HEK293 (cell line): Measurements from ENCODE around the gene MBNL2.

Experiments used
- CTCF ChIA-PET: fragments of 350-600 bp; formaldehyde crosslinking; extraction: SDS; loops from one replicate; lab custom pipeline; 2021; ENCODE audit warnings: antibody characterized with exemption; lab: Yijun Ruan, JAX
- POLR2A ChIA-PET: fragments of 300-600 bp; formaldehyde crosslinking; extraction: SDS; loops from one replicate; lab custom pipeline; 2020; ENCODE audit warnings: antibody characterized with exemption, inconsistent platforms; lab: Yijun Ruan, JAX
- H3K27ac ChIP-seq: fragments of 200-500 bp; sonication (Bioruptor generic); 2 replicates; pipeline ENCODE4 v1.5.1; 2014; ENCODE audit warnings: low read depth, low read length, control low read depth, inconsistent platforms; ENCODE audit errors: extremely low read depth
- H3K36me3 ChIP-seq, 2 experiments: fragments of 200-500 bp in 1 of 2; sonication (Bioruptor generic) in 1 of 2; 1 replicate in 1 of 2; 2 replicates in 1 of 2; pipeline ENCODE4 v1.5.1; 2014 to 2017; ENCODE audit warnings: inconsistent platforms in 2 of 2, low read length in 2 of 2; ENCODE audit not compliant: control insufficient read depth in 2 of 2, insufficient read depth in 1 of 2
- H3K4me1 ChIP-seq: fragments of 200-500 bp; sonication (Bioruptor generic); 2 replicates; pipeline ENCODE4 v1.5.1; 2014; ENCODE audit warnings: mild to moderate bottlenecking, low read length, inconsistent platforms; ENCODE audit not compliant: control insufficient read depth, insufficient read depth
- H3K4me3 ChIP-seq: 2 replicates; pipeline ENCODE4 v1.5.1; 2011; ENCODE audit warnings: low read depth, mild to moderate bottlenecking, control low read depth, low read length, moderate library complexity
- H3K9me3 ChIP-seq: fragments of 200-500 bp; sonication (Bioruptor generic); 2 replicates; pipeline ENCODE4 v1.5.1; 2014; ENCODE audit warnings: low read depth, low read length, inconsistent platforms; ENCODE audit not compliant: control insufficient read depth, insufficient read depth
- KLF16 ChIP-seq: fragments of 450-650 bp; formaldehyde crosslinking; IDR thresholded peaks from 2 replicates; pipeline ENCODE4 v1.5.1; 2017; ENCODE audit warnings: missing biosample characterization, missing genetic modification characterization
- SALL2 ChIP-seq: fragments of 450-650 bp; formaldehyde crosslinking; IDR thresholded peaks from 2 replicates; pipeline ENCODE4 v1.5.0; 2017; ENCODE audit warnings: missing biosample characterization, mild to moderate bottlenecking, missing genetic modification characterization, borderline replicate concordance
- SETDB1 ChIP-seq: IDR thresholded peaks from one replicate; pipeline ENCODE4 v1.6.1; 2017; ENCODE audit warnings: mild to moderate bottlenecking, low read length, moderate library complexity, mixed read lengths; ENCODE audit not compliant: insufficient read length
- TRIM28 ChIP-seq: IDR thresholded peaks from 2 replicates; pipeline ENCODE4 v1.6.1; 2011; ENCODE audit warnings: low read length, control low read depth, borderline replicate concordance
- ZIC2 ChIP-seq: fragments of 450-650 bp; formaldehyde crosslinking; IDR thresholded peaks from 2 replicates; pipeline ENCODE4 v1.5.1; 2016; ENCODE audit warnings: missing biosample characterization, missing genetic modification characterization
- ZNF133 ChIP-seq: fragments of 450-650 bp; formaldehyde crosslinking; IDR thresholded peaks from 2 replicates; pipeline ENCODE4 v1.5.1; 2016; ENCODE audit warnings: missing biosample characterization, missing genetic modification characterization
- ZNF211 ChIP-seq: fragments of 450-650 bp; formaldehyde crosslinking; IDR thresholded peaks from 2 replicates; pipeline ENCODE4 v1.5.1; 2016; ENCODE audit warnings: low read depth, missing biosample characterization, missing genetic modification characterization
- ZNF23 ChIP-seq: fragments of 450-650 bp; formaldehyde crosslinking; IDR thresholded peaks from 2 replicates; pipeline ENCODE4 v1.5.1; 2016; ENCODE audit warnings: missing biosample characterization, missing genetic modification characterization, borderline replicate concordance
- ZNF514 ChIP-seq: fragments of 450-650 bp; formaldehyde crosslinking; IDR thresholded peaks from 2 replicates; pipeline ENCODE4 v1.5.1; 2016; ENCODE audit warnings: missing biosample characterization, missing genetic modification characterization
- ZNF558 ChIP-seq: fragments of 450-650 bp; formaldehyde crosslinking; IDR thresholded peaks from 2 replicates; pipeline ENCODE4 v1.5.1; 2016; ENCODE audit warnings: missing biosample characterization, missing genetic modification characterization
- ZNF660 ChIP-seq: fragments of 450-650 bp; IDR thresholded peaks from 2 replicates; pipeline ENCODE4 v1.5.1; 2018; ENCODE audit warnings: missing biosample characterization, mild to moderate bottlenecking, missing genetic modification characterization
- ZNF677 ChIP-seq: fragments of 450-650 bp; IDR thresholded peaks from 2 replicates; pipeline ENCODE4 v1.5.0; 2018; ENCODE audit warnings: missing biosample characterization, mild to moderate bottlenecking, missing genetic modification characterization, moderate library complexity
- ZNF701 ChIP-seq: fragments of 450-650 bp; formaldehyde crosslinking; IDR thresholded peaks from 2 replicates; pipeline ENCODE4 v1.5.1; 2016; ENCODE audit warnings: missing biosample characterization, missing genetic modification characterization
- ZNF768 ChIP-seq: fragments of 450-650 bp; formaldehyde crosslinking; IDR thresholded peaks from 2 replicates; pipeline ENCODE4 v1.5.1; 2018; ENCODE audit warnings: missing biosample characterization, mild to moderate bottlenecking, missing genetic modification characterization
- ZNF792 ChIP-seq: fragments of 450-650 bp; formaldehyde crosslinking; IDR thresholded peaks from 2 replicates; pipeline ENCODE4 v1.5.1; 2016; ENCODE audit warnings: missing biosample characterization, missing genetic modification characterization
- ZSCAN30 ChIP-seq: fragments of 450-650 bp; IDR thresholded peaks from 2 replicates; pipeline ENCODE4 v1.5.1; 2018; ENCODE audit warnings: missing biosample characterization, mild to moderate bottlenecking, missing genetic modification characterization, moderate library complexity
- TF ChIP-seq, protein P1 (sequence below): fragments of 450-650 bp; formaldehyde crosslinking; IDR thresholded peaks from 2 replicates; pipeline ENCODE4 v1.5.1; 2016; ENCODE audit warnings: missing biosample characterization, missing genetic modification characterization
- TF ChIP-seq, protein P2 (sequence below): fragments of 450-650 bp; formaldehyde crosslinking; IDR thresholded peaks from 2 replicates; pipeline ENCODE4 v1.5.1; 2016; ENCODE audit warnings: missing biosample characterization, missing genetic modification characterization
- TF ChIP-seq, protein P3 (sequence below): fragments of 450-650 bp; formaldehyde crosslinking; IDR thresholded peaks from 2 replicates; pipeline ENCODE4 v1.5.1; 2016; ENCODE audit warnings: missing biosample characterization, missing genetic modification characterization
- TF ChIP-seq, protein P4 (sequence below): fragments of 450-650 bp; formaldehyde crosslinking; IDR thresholded peaks from 2 replicates; pipeline ENCODE4 v1.5.1; 2016; ENCODE audit warnings: missing biosample characterization, missing genetic modification characterization
- TF ChIP-seq, protein P5 (sequence below): fragments of 450-650 bp; formaldehyde crosslinking; IDR thresholded peaks from 2 replicates; pipeline ENCODE4 v1.5.1; 2016; ENCODE audit warnings: missing biosample characterization, missing genetic modification characterization
- TF ChIP-seq, protein P6 (sequence below): fragments of 450-650 bp; formaldehyde crosslinking; IDR thresholded peaks from 2 replicates; pipeline ENCODE4 v1.5.1; 2016; ENCODE audit warnings: missing biosample characterization, missing genetic modification characterization, borderline replicate concordance

The MBNL2 gene

DNA sequence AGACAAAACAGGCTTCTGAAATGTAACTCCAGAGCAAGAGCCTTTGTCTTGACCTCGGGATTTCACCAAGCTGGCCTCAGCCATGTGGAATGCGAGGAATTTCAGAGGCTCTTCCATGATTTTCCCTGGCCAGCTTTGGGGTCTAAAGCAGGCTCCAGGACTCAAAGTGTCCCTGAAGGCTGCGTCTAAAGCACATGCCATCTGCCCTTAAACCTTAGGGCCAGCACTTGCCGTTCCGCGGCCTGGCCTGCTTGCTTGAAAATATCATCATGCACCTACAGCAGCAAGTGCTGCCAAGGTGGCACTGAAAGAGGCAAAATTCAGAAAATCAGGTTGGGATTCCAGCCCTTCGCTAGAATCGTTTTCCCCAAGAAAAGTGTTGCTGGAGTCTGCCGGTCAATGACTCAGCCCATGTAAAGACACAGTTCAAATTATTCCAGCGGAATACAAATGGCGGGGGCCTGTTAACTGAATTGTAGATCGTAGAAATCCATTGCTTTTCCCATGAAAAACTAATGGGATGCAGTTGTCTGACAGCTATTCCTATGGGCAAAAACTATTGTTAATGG, 106.2 kb downstream of the MBNL2 start:
- no peak for TF ChIP-seq SALL2
- TF ChIP-seq, protein P1, sequence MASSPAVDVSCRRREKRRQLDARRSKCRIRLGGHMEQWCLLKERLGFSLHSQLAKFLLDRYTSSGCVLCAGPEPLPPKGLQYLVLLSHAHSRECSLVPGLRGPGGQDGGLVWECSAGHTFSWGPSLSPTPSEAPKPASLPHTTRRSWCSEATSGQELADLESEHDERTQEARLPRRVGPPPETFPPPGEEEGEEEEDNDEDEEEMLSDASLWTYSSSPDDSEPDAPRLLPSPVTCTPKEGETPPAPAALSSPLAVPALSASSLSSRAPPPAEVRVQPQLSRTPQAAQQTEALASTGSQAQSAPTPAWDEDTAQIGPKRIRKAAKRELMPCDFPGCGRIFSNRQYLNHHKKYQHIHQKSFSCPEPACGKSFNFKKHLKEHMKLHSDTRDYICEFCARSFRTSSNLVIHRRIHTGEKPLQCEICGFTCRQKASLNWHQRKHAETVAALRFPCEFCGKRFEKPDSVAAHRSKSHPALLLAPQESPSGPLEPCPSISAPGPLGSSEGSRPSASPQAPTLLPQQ (tag by site-specific recombination) = no peak
- no peak for TF ChIP-seq ZNF558 (tag by site-specific recombination)
- TF ChIP-seq ZNF133 (tag by site-specific recombination) = no peak
- TF ChIP-seq, protein P2, sequence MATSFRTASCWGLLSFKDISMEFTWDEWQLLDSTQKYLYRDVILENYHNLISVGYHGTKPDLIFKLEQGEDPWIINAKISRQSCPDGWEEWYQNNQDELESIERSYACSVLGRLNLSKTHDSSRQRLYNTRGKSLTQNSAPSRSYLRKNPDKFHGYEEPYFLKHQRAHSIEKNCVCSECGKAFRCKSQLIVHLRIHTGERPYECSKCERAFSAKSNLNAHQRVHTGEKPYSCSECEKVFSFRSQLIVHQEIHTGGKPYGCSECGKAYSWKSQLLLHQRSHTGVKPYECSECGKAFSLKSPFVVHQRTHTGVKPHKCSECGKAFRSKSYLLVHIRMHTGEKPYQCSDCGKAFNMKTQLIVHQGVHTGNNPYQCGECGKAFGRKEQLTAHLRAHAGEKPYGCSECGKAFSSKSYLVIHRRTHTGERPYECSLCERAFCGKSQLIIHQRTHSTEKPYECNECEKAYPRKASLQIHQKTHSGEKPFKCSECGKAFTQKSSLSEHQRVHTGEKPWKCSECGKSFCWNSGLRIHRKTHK (tag by site-specific recombination) = no peak
- TF ChIP-seq ZNF660 (tag by site-specific recombination) = no peak
- TF ChIP-seq ZNF514 = no peak
- TF ChIP-seq ZNF677 (tag by site-specific recombination) = no peak

DNA sequence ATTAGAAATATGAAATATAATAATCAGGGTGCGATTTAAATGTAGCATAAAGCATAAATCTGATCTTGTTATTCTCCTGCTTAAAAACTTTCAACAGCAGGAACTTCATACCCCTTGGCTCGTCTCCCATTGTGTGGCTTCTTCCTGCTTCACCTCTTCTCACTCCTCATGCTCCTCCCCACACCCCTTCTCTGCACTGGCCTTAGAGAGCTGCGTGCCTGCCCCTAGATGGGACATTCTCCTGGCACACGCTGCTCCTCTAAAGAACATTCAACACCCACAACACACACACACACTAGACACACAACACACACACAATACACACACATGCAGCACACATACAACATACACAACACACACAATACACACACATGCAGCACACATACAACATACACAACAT, 107.2 kb downstream of the MBNL2 start:
- ChIA-PET CTCF (interaction anchor here (1.0 kb wide), 1 partner anchor 12 kb away, joined by 3 read pairs; no protein-coding TSS in a partner anchor), POLR2A (no interaction called here)
- TF ChIP-seq ZIC2 (tag by site-specific recombination) = no peak
- no peak for TF ChIP-seq ZNF768 (tag by site-specific recombination)
- TF ChIP-seq, protein P3, sequence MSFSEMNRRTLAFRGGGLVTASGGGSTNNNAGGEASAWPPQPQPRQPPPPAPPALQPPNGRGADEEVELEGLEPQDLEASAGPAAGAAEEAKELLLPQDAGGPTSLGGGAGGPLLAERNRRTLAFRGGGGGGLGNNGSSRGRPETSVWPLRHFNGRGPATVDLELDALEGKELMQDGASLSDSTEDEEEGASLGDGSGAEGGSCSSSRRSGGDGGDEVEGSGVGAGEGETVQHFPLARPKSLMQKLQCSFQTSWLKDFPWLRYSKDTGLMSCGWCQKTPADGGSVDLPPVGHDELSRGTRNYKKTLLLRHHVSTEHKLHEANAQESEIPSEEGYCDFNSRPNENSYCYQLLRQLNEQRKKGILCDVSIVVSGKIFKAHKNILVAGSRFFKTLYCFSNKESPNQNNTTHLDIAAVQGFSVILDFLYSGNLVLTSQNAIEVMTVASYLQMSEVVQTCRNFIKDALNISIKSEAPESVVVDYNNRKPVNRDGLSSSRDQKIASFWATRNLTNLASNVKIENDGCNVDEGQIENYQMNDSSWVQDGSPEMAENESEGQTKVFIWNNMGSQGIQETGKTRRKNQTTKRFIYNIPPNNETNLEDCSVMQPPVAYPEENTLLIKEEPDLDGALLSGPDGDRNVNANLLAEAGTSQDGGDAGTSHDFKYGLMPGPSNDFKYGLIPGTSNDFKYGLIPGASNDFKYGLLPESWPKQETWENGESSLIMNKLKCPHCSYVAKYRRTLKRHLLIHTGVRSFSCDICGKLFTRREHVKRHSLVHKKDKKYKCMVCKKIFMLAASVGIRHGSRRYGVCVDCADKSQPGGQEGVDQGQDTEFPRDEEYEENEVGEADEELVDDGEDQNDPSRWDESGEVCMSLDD (tag by site-specific recombination) = no peak
- no peak for TF ChIP-seq ZNF792 (tag by site-specific recombination)
- no peak for TF ChIP-seq ZNF701 (tag by site-specific recombination)
- no peak for TF ChIP-seq TRIM28
- TF ChIP-seq, protein P4, sequence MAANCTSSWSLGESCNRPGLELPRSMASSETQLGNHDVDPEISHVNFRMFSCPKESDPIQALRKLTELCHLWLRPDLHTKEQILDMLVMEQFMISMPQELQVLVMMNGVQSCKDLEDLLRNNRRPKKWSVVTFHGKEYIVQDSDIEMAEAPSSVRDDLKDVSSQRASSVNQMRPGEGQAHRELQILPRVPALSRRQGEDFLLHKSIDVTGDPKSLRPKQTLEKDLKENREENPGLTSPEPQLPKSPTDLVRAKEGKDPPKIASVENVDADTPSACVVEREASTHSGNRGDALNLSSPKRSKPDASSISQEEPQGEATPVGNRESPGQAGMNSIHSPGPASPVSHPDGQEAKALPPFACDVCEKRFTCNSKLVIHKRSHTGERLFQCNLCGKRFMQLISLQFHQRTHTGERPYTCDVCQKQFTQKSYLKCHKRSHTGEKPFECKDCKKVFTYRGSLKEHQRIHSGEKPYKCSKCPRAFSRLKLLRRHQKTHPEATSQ (tag by site-specific recombination) = no peak
- TF ChIP-seq, protein P5, sequence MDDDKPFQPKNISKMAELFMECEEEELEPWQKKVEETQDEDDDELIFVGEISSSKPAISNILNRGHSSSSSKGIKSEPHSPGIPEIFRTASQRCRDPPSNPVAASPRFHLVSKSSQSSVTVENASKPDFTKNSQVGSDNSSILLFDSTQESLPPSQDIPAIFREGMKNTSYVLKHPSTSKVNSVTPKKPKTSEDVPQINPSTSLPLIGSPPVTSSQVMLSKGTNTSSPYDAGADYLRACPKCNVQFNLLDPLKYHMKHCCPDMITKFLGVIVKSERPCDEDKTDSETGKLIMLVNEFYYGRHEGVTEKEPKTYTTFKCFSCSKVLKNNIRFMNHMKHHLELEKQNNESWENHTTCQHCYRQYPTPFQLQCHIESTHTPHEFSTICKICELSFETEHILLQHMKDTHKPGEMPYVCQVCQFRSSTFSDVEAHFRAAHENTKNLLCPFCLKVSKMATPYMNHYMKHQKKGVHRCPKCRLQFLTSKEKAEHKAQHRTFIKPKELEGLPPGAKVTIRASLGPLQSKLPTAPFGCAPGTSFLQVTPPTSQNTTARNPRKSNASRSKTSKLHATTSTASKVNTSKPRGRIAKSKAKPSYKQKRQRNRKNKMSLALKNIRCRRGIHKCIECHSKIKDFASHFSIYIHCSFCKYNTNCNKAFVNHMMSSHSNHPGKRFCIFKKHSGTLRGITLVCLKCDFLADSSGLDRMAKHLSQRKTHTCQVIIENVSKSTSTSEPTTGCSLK (tag by site-specific recombination) = no peak
- no peak for TF ChIP-seq ZNF211
- TF ChIP-seq SETDB1 = no peak
- TF ChIP-seq, protein P6, sequence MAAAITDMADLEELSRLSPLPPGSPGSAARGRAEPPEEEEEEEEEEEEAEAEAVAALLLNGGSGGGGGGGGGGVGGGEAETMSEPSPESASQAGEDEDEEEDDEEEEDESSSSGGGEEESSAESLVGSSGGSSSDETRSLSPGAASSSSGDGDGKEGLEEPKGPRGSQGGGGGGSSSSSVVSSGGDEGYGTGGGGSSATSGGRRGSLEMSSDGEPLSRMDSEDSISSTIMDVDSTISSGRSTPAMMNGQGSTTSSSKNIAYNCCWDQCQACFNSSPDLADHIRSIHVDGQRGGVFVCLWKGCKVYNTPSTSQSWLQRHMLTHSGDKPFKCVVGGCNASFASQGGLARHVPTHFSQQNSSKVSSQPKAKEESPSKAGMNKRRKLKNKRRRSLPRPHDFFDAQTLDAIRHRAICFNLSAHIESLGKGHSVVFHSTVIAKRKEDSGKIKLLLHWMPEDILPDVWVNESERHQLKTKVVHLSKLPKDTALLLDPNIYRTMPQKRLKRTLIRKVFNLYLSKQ (tag by site-specific recombination) = no peak
- no peak for TF ChIP-seq ZSCAN30 (tag by site-specific recombination)
- TF ChIP-seq ZNF514 = no peak
- no peak for TF ChIP-seq ZNF23 (tag by site-specific recombination)
- no peak for TF ChIP-seq KLF16 (tag by site-specific recombination)
- no peaks in the 10 kb centered on the region for H3K36me3 ChIP-seq
- H3K4me3 ChIP-seq = no peak overlapping the region
- no peak overlapping the region for H3K27ac ChIP-seq
- no peaks in the 10 kb centered on the region for H3K9me3 ChIP-seq
- H3K4me1 ChIP-seq = no peaks in the 10 kb centered on the region

More for the DNA sequence above, 106.2 kb downstream of the MBNL2 start:
- Histone ChIP-seq H3K4me1 (no peaks in the 10 kb centered on the region), H3K4me3 (no peak overlapping the region), H3K36me3 (no peaks in the 10 kb centered on the region), H3K9me3 (no peaks in the 10 kb centered on the region), H3K27ac (no peak overlapping the region)
- POLR2A ChIA-PET = interaction anchor here (0.7 to 0.9 kb wide), 3 partner anchors 89 to 186 kb away, joined by 3 to 7 read pairs (median 4); no protein-coding TSS in a partner anchor
- CTCF ChIA-PET = no interaction called here
